EL (cell line): ENCODE data around the gene CHMP2B.
"Not testable (repeated sequence)": the region's sequence is repeated elsewhere in the genome, so short reads cannot be mapped to it uniquely, and the experiment has no call there.

ENCODE experiments used
- DNase-seq: peaks from one replicate; pipeline ENCODE4 v3.0.0-alpha.2; 2016

Gene CHMP2B

GRCh38 chr3:87236093-87236492 is 9.0 kb downstream of the CHMP2B start:
- DNase-seq = peak; percentile 15

GRCh38 chr3:87246662-87247429 is 19.7 kb downstream of the CHMP2B start:
- DNase-seq = no peak

GRCh38 chr3:87247430-87247773 is 20.3 kb downstream of the CHMP2B start:
- DNase-seq = no peak

GRCh38 chr3:87248231-87248630 is 21.1 kb downstream of the CHMP2B start:
- not testable (repeated sequence) for DNase-seq

- DNase-seq = no peak
These were observed 21.7 kb downstream of the CHMP2B start for GRCh38 chr3:87248831-87249230.

GRCh38 chr3:87250009-87250408 is 22.9 kb downstream of the CHMP2B start:
- no peak for DNase-seq

- peak; percentile 65 for DNase-seq
These were observed 33.2 kb downstream of the CHMP2B start for GRCh38 chr3:87260270-87260669.

- DNase-seq = no peak
These were observed 34.8 kb downstream of the CHMP2B start for GRCh38 chr3:87261925-87262324.

- DNase-seq = no peak
These were observed 41.0 kb downstream of the CHMP2B start for GRCh38 chr3:87267953-87268645.

- DNase-seq = no peak
These were observed 41.6 kb downstream of the CHMP2B start for GRCh38 chr3:87268646-87269211.

GRCh38 chr3:87269723-87270122 is 42.6 kb downstream of the CHMP2B start:
- no peak for DNase-seq

GRCh38 chr3:87270908-87271700 is 44.0 kb downstream of the CHMP2B start:
- peak; percentile 8 for DNase-seq

GRCh38 chr3:87272718-87273341 is 45.7 kb downstream of the CHMP2B start:
- DNase-seq = no peak

GRCh38 chr3:87276484-87276883 is 49.4 kb downstream of the CHMP2B start, which contains the start of gene POU1F1:
Gene POU1F1, minus strand, starts transcription at chr3:87276584. Its CDS starts 122 bp downstream, at chr3:87276462.
- no peak for DNase-seq

GRCh38 chr3:87287011-87287410 is 59.9 kb downstream of the CHMP2B start:
- peak; percentile 26 for DNase-seq

GRCh38 chr3:87288446-87288845 is 61.3 kb downstream of the CHMP2B start:
- no peak for DNase-seq

- DNase-seq = peak; percentile 46
These were observed 71.1 kb downstream of the CHMP2B start for GRCh38 chr3:87298111-87298718.

GRCh38 chr3:87305031-87305430 is 77.9 kb downstream of the CHMP2B start:
- not testable (repeated sequence) for DNase-seq
